ENCODE measurements around the gene SYT7.
"Not testable (repeated sequence)": the region's sequence is repeated elsewhere in the genome, so short reads cannot be mapped to it uniquely, and the experiment has no call there.

The SYT7 gene

DNA sequence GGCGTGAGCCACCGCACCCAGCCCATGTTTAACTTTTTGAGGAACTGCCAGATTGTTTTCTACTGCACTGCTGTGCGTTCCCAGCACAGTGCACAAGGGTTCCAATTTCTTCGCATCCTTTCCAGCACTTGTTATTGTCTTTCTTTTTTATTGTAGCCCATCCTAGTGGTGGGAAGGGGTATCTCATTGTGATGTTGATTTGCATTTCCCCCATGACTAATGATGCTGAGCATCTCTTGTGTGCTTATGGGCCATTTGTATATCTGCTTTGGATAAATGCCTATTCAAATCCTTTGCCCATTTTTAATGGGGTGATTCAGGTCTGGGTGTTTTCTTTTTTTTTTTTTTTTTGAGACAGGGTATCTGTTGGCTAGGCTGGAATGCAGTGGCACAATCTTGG, 36.6 kb upstream of the SYT7 start:
- H3K4me3 ChIP-seq (ENCODE audit: low read depth, low read length) = no peak overlapping the region
- no peaks in the 10 kb centered on the region for H3K9me3 ChIP-seq (ENCODE audit: control insufficient read depth, insufficient read depth, low read length)
- no peaks in the 10 kb centered on the region for H3K4me1 ChIP-seq (ENCODE audit: control insufficient read depth, insufficient read depth, low read length)
- H3K9ac ChIP-seq (ENCODE audit: low read depth, low read length) = no peak overlapping the region
- H3K36me3 ChIP-seq (ENCODE audit: control insufficient read depth, insufficient read depth, low read length) = no peaks in the 10 kb centered on the region
- H3K27me3 ChIP-seq (ENCODE audit: control insufficient read depth, insufficient read depth, low read length) = no peaks in the 10 kb centered on the region

- H3K36me3 ChIP-seq (ENCODE audit: control insufficient read depth, insufficient read depth, low read length) = no peaks in the 10 kb centered on the region
- H3K27me3 ChIP-seq (ENCODE audit: control insufficient read depth, insufficient read depth, low read length) = no peaks in the 10 kb centered on the region
- H3K9me3 ChIP-seq (ENCODE audit: control insufficient read depth, insufficient read depth, low read length) = no peaks in the 10 kb centered on the region
Observed at GRCh38 chr11:61616434-61616833, 35.6 kb upstream of the SYT7 start.

DNA sequence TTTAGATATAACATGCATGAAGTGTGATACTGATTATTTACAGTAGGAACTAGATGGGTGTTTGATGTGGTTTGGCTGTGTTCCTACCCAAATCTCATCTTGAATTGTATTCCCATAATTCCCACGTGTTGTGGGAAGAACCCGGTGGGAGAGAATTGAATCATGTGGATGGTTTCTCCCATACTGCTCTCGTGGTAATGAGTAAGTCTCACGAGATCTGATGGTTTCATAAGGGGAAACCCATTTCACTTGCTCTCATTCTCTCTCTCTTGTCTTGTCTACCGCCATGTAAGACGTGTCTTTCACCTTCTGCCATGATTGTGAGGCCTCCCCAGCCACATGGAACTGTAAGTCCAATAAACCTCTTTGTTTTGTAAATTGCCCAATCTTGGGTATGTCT, 33.9 kb upstream of the SYT7 start:
- H3K9me3 ChIP-seq (ENCODE audit: control insufficient read depth, insufficient read depth, low read length); H3K36me3 ChIP-seq (ENCODE audit: control insufficient read depth, insufficient read depth, low read length); H3K27me3 ChIP-seq (ENCODE audit: control insufficient read depth, insufficient read depth, low read length); H3K4me1 ChIP-seq (ENCODE audit: control insufficient read depth, insufficient read depth, low read length); H3K9ac ChIP-seq (ENCODE audit: low read depth, low read length); H3K4me3 ChIP-seq (ENCODE audit: low read depth, low read length): not testable (repeated sequence)

More at GRCh38 chr11:61616434-61616833, 35.6 kb upstream of the SYT7 start:
- Histone ChIP-seq H3K9ac (ENCODE audit: low read depth, low read length) (no peak overlapping the region), H3K4me3 (ENCODE audit: low read depth, low read length) (no peak overlapping the region), H3K4me1 (ENCODE audit: control insufficient read depth, insufficient read depth, low read length) (no peaks in the 10 kb centered on the region)

DNA sequence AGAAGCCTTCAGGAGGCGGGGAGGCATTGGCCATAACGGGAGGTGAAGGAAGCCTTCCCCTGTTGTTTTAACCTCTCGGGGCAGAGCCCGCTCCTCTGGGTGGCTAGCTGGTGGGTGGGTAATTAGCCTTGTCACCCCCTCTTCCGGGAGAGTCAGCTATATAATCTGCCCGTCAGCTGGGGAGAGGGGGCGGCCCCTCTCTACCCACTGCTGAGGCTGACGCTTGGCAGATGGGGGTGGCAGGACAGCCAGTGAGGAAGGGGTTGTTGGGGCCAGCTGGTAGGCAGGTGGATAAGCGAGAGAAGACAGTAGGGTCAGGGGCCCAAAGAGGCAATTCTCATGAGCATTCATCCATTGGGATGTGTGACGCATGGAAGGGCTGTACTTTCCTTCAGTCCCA, 33.0 kb upstream of the SYT7 start:
- H3K9ac ChIP-seq (ENCODE audit: low read depth, low read length) = no peak overlapping the region
- H3K4me3 ChIP-seq (ENCODE audit: low read depth, low read length) = no peak overlapping the region
- H3K36me3 ChIP-seq (ENCODE audit: control insufficient read depth, insufficient read depth, low read length) = no peaks in the 10 kb centered on the region
- no peaks in the 10 kb centered on the region for H3K4me1 ChIP-seq (ENCODE audit: control insufficient read depth, insufficient read depth, low read length)
- H3K9me3 ChIP-seq (ENCODE audit: control insufficient read depth, insufficient read depth, low read length) = no peaks in the 10 kb centered on the region
- H3K27me3 ChIP-seq (ENCODE audit: control insufficient read depth, insufficient read depth, low read length) = no peaks in the 10 kb centered on the region

DNA sequence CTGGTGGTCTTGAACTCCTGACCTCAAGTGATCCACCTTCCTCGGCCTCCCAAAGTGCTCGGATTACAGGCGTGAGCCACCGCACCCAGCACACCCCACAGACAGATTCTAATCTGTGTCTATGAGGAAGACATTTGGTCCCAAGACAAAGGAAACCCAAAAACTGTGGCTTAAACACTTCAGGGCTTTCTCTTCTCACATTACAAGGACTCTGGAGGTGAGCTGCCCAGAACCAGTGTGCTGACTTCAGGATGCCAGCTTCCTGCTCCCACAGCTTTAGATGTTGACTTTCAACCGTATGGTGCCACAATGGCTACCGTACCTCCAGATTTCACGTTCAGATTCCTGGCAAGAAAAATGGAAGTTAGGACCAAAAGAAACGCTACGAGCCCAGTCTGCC, 32.2 kb upstream of the SYT7 start:
- no peaks in the 10 kb centered on the region for H3K9me3 ChIP-seq (ENCODE audit: control insufficient read depth, insufficient read depth, low read length)
- no peaks in the 10 kb centered on the region for H3K4me1 ChIP-seq (ENCODE audit: control insufficient read depth, insufficient read depth, low read length)
- H3K36me3 ChIP-seq (ENCODE audit: control insufficient read depth, insufficient read depth, low read length) = no peaks in the 10 kb centered on the region
- H3K9ac ChIP-seq (ENCODE audit: low read depth, low read length) = no peak overlapping the region
- no peak overlapping the region for H3K4me3 ChIP-seq (ENCODE audit: low read depth, low read length)
- H3K27me3 ChIP-seq (ENCODE audit: control insufficient read depth, insufficient read depth, low read length) = no peaks in the 10 kb centered on the region

DNA sequence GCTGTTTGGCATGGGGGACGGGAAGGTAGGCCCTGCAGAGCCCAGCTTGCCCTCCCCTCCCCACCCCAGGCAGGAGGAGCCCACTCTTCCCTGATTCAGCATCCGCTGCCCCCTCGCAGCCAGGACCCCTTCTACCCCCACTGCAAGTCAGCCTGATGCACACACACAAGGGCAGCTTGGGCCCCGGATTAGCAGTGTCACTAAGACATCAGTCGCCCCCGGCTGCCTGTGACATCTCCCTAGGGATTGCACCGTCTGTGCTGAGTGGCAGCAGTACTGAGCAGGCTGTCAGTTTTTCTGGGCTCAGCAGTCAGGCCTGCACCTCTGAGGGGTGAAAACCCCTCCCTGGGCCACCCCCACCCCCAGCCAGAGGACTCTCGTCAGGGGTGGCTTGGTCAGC, 30.4 kb upstream of the SYT7 start:
- H3K4me1 ChIP-seq (ENCODE audit: control insufficient read depth, insufficient read depth, low read length) = no peaks in the 10 kb centered on the region

GRCh38 chr11:61610905-61611304, 30.0 kb upstream of the SYT7 start:
- Histone ChIP-seq H3K4me1 (ENCODE audit: control insufficient read depth, insufficient read depth, low read length) (no peaks in the 10 kb centered on the region), H3K9me3 (ENCODE audit: control insufficient read depth, insufficient read depth, low read length) (no peaks in the 10 kb centered on the region), H3K36me3 (ENCODE audit: control insufficient read depth, insufficient read depth, low read length) (no peaks in the 10 kb centered on the region), H3K4me3 (ENCODE audit: low read depth, low read length) (no peak overlapping the region), H3K9ac (ENCODE audit: low read depth, low read length) (no peak overlapping the region), H3K27me3 (ENCODE audit: control insufficient read depth, insufficient read depth, low read length) (no peaks in the 10 kb centered on the region)

More for the DNA sequence above, 30.4 kb upstream of the SYT7 start:
- Histone ChIP-seq H3K36me3 (ENCODE audit: control insufficient read depth, insufficient read depth, low read length) (no peaks in the 10 kb centered on the region), H3K27me3 (ENCODE audit: control insufficient read depth, insufficient read depth, low read length) (no peaks in the 10 kb centered on the region), H3K9ac (ENCODE audit: low read depth, low read length) (no peak overlapping the region), H3K4me3 (ENCODE audit: low read depth, low read length) (no peak overlapping the region), H3K9me3 (ENCODE audit: control insufficient read depth, insufficient read depth, low read length) (no peaks in the 10 kb centered on the region)

- Histone ChIP-seq H3K4me1 (ENCODE audit: control insufficient read depth, insufficient read depth, low read length) (no peaks in the 10 kb centered on the region), H3K9ac (ENCODE audit: low read depth, low read length) (no peak overlapping the region), H3K9me3 (ENCODE audit: control insufficient read depth, insufficient read depth, low read length) (no peaks in the 10 kb centered on the region), H3K4me3 (ENCODE audit: low read depth, low read length) (no peak overlapping the region), H3K27me3 (ENCODE audit: control insufficient read depth, insufficient read depth, low read length) (no peaks in the 10 kb centered on the region), H3K36me3 (ENCODE audit: control insufficient read depth, insufficient read depth, low read length) (no peaks in the 10 kb centered on the region)
Observed at GRCh38 chr11:61609980-61610366, 29.1 kb upstream of the SYT7 start.

- H3K27me3 ChIP-seq (ENCODE audit: control insufficient read depth, insufficient read depth, low read length) = no peaks in the 10 kb centered on the region
- H3K4me1 ChIP-seq (ENCODE audit: control insufficient read depth, insufficient read depth, low read length) = no peaks in the 10 kb centered on the region
- H3K4me3 ChIP-seq (ENCODE audit: low read depth, low read length) = no peak overlapping the region
- no peaks in the 10 kb centered on the region for H3K36me3 ChIP-seq (ENCODE audit: control insufficient read depth, insufficient read depth, low read length)
- no peaks in the 10 kb centered on the region for H3K9me3 ChIP-seq (ENCODE audit: control insufficient read depth, insufficient read depth, low read length)
- H3K9ac ChIP-seq (ENCODE audit: low read depth, low read length) = no peak overlapping the region
Observed at GRCh38 chr11:61609000-61609979, 28.4 kb upstream of the SYT7 start.

DNA sequence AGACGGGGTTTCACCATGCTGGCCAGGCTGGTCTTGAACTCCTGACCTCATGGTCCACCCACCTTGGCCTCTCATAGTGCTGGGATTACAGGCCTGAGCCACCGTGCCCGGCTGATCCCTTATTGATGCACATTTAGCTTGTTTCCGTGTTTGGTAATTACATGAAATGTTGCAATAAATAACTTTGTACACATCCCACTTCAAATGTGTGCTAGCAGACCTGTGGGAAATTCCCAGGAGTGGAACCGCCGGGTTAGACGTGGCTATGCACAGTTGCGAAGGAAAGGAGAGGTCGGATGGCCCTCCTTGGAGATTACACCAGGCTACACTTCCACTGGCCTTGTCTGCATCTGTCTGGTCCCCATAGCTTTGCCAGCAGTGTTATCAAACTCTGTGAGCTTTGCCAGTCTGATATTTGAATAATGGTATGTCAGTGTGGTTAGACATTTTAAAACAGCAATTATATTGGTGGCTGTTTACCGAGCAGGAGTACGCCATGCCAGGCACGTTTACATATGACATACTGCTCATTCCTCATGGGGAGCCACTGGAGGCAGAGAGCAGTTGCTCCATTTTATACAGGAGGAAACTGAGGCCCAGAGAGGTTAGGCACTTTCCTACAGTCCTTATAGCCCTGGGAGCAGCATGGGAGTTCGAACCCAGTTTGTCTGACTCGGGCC, 27.2 kb upstream of the SYT7 start:
- no peaks in the 10 kb centered on the region for H3K36me3 ChIP-seq (ENCODE audit: control insufficient read depth, insufficient read depth, low read length)
- no peak overlapping the region for H3K9ac ChIP-seq (ENCODE audit: low read depth, low read length)
- H3K27me3 ChIP-seq (ENCODE audit: control insufficient read depth, insufficient read depth, low read length) = no peaks in the 10 kb centered on the region
- H3K9me3 ChIP-seq (ENCODE audit: control insufficient read depth, insufficient read depth, low read length) = no peaks in the 10 kb centered on the region
- H3K4me1 ChIP-seq (ENCODE audit: control insufficient read depth, insufficient read depth, low read length) = no peaks in the 10 kb centered on the region
- no peak overlapping the region for H3K4me3 ChIP-seq (ENCODE audit: low read depth, low read length)

DNA sequence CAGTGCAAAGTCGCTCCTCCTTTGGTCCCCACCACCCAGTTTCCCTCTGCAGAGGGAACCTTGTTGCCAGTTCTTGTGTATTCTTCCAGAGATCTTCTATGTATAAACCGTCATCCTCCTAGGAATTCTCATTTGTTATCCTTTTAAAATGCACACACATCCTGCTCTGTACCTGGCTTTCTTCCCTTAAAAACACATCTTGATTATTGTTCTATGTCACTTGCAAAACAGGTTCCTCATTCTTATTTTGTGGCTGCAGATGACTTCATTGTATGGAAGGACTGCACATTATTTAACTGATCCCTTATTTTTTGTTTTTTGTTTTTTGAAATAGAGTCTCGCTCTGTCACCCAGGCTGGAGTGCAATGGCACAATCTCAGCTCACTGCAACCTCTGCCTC, 26.6 kb upstream of the SYT7 start:
- H3K27me3 ChIP-seq (ENCODE audit: control insufficient read depth, insufficient read depth, low read length) = no peaks in the 10 kb centered on the region
- H3K9ac ChIP-seq (ENCODE audit: low read depth, low read length) = no peak overlapping the region
- H3K9me3 ChIP-seq (ENCODE audit: control insufficient read depth, insufficient read depth, low read length) = no peaks in the 10 kb centered on the region
- no peaks in the 10 kb centered on the region for H3K36me3 ChIP-seq (ENCODE audit: control insufficient read depth, insufficient read depth, low read length)
- no peak overlapping the region for H3K4me3 ChIP-seq (ENCODE audit: low read depth, low read length)
- H3K4me1 ChIP-seq (ENCODE audit: control insufficient read depth, insufficient read depth, low read length) = no peaks in the 10 kb centered on the region

DNA sequence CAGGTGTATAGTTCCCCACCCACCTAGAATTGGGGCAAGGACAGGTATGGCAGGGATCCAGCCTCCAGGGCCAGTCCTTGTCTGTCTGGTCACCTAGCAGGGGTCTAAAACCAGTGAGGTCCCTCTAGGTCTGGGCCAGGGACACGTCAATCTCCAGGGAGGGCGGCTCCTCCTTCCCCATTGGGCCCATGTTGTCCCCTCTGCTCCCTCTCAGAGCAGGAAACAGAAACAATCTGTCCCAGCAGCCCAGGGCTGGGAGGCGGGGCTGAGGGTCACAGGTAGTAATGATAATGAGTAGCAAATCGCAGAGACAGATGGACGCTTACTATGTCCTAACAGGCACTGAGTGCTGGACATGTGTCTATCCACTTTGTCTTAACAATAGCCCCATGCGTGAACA, 22.8 kb upstream of the SYT7 start:
- H3K9ac ChIP-seq (ENCODE audit: low read depth, low read length) = no peak overlapping the region
- no peaks in the 10 kb centered on the region for H3K36me3 ChIP-seq (ENCODE audit: control insufficient read depth, insufficient read depth, low read length)
- no peak overlapping the region for H3K4me3 ChIP-seq (ENCODE audit: low read depth, low read length)
- peaks cover 6% of the 10 kb centered on the region for H3K4me1 ChIP-seq (ENCODE audit: control insufficient read depth, insufficient read depth, low read length)
- H3K27me3 ChIP-seq (ENCODE audit: control insufficient read depth, insufficient read depth, low read length) = no peaks in the 10 kb centered on the region
- no peaks in the 10 kb centered on the region for H3K9me3 ChIP-seq (ENCODE audit: control insufficient read depth, insufficient read depth, low read length)

Data from iPS-15b (cell line).